Mononuclear cell (primary cell): ENCODE measurements around the gene RECK. TPM values are rescaled to one million over a fixed set of nuclear protein-coding genes. Genes with fewer than 3 reads are reported as not detected.

Source experiments
- H3K27me3 ChIP-seq: 2 replicates; pipeline ENCODE4 v1.6.0; 2011; ENCODE audit warnings: low read length, control low read depth; ENCODE audit not compliant: insufficient read depth
- H3K4me1 ChIP-seq: 2 replicates; pipeline ENCODE4 v1.5.1; 2011; ENCODE audit warnings: mild to moderate bottlenecking, low read length, control low read depth; ENCODE audit not compliant: insufficient read depth
- H3K4me3 ChIP-seq: 2 replicates; pipeline ENCODE4 v1.5.1; 2011; ENCODE audit warnings: mild to moderate bottlenecking, low read length, moderate library complexity
- H3K9me3 ChIP-seq: 2 replicates; pipeline ENCODE4 v1.5.1; 2011; ENCODE audit warnings: low read depth, mild to moderate bottlenecking, control low read depth, low read length
- total RNA-seq: library from RNA; depleted of rRNA; stranded (reverse); fragments of >200 nt; gene quantifications from one replicate; pipeline ENCODE4 v1.2.3, GENCODE V29; 2012

The RECK gene
- total RNA-seq, 1 donor, result 9.2 TPM

DNA sequence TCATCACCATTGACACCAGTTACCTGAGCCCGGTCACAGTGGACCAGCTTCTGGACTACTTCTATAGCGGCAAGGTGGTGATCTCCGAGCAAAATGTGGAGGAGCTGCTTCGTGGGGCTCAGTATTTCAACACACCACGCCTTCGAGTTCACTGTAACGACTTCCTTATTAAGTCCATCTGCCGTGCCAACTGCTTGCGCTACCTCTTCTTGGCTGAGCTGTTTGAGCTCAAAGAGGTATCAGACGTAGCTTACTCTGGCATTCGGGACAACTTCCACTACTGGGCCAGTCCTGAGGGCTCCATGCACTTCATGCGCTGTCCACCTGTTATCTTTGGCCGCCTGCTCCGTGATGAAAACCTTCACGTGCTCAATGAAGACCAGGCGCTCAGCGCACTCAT lies 133.0 kb downstream of the RECK start:
- no peak overlapping the region for H3K4me3 ChIP-seq
- peaks cover 12% of the 10 kb centered on the region for H3K4me1 ChIP-seq
- no peaks in the 10 kb centered on the region for H3K27me3 ChIP-seq
- no peaks in the 10 kb centered on the region for H3K9me3 ChIP-seq

DNA sequence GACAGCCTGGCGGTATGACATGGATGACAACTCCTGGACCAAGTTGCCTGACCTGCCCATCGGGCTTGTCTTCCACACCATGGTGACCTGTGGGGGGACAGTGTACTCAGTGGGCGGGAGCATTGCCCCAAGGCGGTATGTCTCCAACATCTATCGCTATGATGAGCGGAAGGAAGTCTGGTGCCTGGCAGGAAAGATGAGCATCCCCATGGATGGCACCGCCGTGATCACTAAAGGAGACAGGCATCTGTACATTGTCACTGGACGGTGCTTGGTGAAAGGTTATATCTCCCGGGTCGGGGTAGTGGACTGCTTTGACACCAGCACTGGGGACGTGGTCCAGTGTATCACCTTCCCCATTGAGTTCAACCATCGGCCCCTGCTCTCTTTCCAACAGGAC lies 133.8 kb downstream of the RECK start:
- H3K4me1 ChIP-seq, result peaks cover 12% of the 10 kb centered on the region
- H3K9me3 ChIP-seq, result no peaks in the 10 kb centered on the region
- H3K27me3 ChIP-seq, result no peaks in the 10 kb centered on the region
- no peak overlapping the region for H3K4me3 ChIP-seq

DNA sequence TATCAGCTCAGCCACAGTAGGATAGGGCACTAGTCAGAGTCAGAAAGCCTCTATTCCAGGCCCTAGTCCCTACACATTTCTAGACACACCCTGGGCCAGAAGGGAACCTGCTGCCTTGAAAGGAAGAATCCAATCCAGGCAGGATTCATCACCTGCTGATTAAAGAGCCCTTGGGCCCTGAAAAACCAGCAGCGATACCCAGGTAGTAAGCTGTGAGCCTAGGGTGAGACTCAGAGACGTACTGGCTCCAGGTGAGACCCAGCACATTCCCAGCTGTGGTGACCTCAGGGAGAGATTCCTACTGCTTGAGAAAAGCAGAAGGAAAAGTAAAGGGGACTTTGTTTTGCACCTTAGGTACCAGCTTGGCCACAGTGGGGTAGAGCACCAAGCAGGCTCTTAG lies 137.1 kb downstream of the RECK start:
- no peaks in the 10 kb centered on the region for H3K9me3 ChIP-seq

More for the DNA sequence above, 137.1 kb downstream of the RECK start:
- no peaks in the 10 kb centered on the region for H3K4me1 ChIP-seq
- no peak overlapping the region for H3K4me3 ChIP-seq
- no peaks in the 10 kb centered on the region for H3K27me3 ChIP-seq

Other genes starting within 250 kb of the RECK start
- 1.2 TPM for gene NPR2, start 245.3 kb upstream of the RECK start, total RNA-seq
- gene SPAG8, start 224.7 kb upstream of the RECK start, total RNA-seq, result 0.42 TPM
- 10.7 TPM for gene HINT2, start 221.9 kb upstream of the RECK start, total RNA-seq
- not detected for gene FAM221B, start 208.2 kb upstream of the RECK start, total RNA-seq
- gene TMEM8B, start 207.7 kb upstream of the RECK start, total RNA-seq, result 2.0 TPM
- not detected for gene OR13J1, start 166.5 kb upstream of the RECK start, total RNA-seq
- not detected for gene HRCT1, start 130.7 kb upstream of the RECK start, total RNA-seq
- not detected for gene SPAAR, start 127.4 kb upstream of the RECK start, total RNA-seq
- gene OR2S2, start 78.8 kb upstream of the RECK start, total RNA-seq, result not detected
- gene GLIPR2, start 99.8 kb downstream of the RECK start, total RNA-seq, result 86.0 TPM
- gene CCIN, start 132.5 kb downstream of the RECK start, total RNA-seq, result 1.0 TPM
- 77.6 TPM for gene CLTA, start 154.0 kb downstream of the RECK start, total RNA-seq
- 31.8 TPM for gene GNE, start 221.5 kb downstream of the RECK start, total RNA-seq